ENCODE measurements around the gene APOBEC4. TPM values are rescaled to one million over a fixed set of nuclear protein-coding genes. Genes with fewer than 3 reads are reported as not detected.

The APOBEC4 gene
- total and polyA plus RNA-seq, 5 donors from 2014 or later = not detected

GRCh38 chr1:183596500-183596899 lies 56.6 kb downstream of the APOBEC4 start:
- no peak overlapping the region for H3K4me3 Mint-ChIP-seq
- no peaks in the 10 kb centered on the region for H3K9me3 Mint-ChIP-seq
- H3K27ac ChIP-seq (ENCODE audit: insufficient read depth, low read length, poor library complexity, severe bottlenecking) = no peak overlapping the region
- H3K27me3 ChIP-seq (ENCODE audit: control insufficient read depth, insufficient read depth, low read length) = no peaks in the 10 kb centered on the region
- no peaks in the 10 kb centered on the region for H3K36me3 ChIP-seq (ENCODE audit: control insufficient read depth, insufficient read depth, low read length)
- H3K27ac Mint-ChIP-seq = no peak overlapping the region
- no peak for ATAC-seq (ENCODE audit: low read depth in 2 of 2)
- peaks cover 9% of the 10 kb centered on the region for H3K27me3 Mint-ChIP-seq
- H3K36me3 Mint-ChIP-seq = no peaks in the 10 kb centered on the region
- H3K9me3 ChIP-seq (ENCODE audit: control insufficient read depth in 2 of 2, low read length in 2 of 2) = no peaks in the 10 kb centered on the region
- no peaks in the 10 kb centered on the region for H3K4me1 ChIP-seq (ENCODE audit: control insufficient read depth, insufficient read depth, low read length, poor library complexity, severe bottlenecking)
- no peak overlapping the region for H3K4me3 ChIP-seq (ENCODE audit: low read depth, low read length)
- no peak for DNase-seq
- H3K4me1 Mint-ChIP-seq = no peaks in the 10 kb centered on the region

Other genes with a start within 250 kb of the APOBEC4 start
- gene NMNAT2, start 234.9 kb downstream of the APOBEC4 start, total RNA-seq = not detected
- not detected for gene NMNAT2, start 234.9 kb downstream of the APOBEC4 start, polyA plus RNA-seq
- gene SMG7, start 180.8 kb downstream of the APOBEC4 start, total RNA-seq = 66.1 TPM
- 10 to 100 TPM; 13.6 to 21.7 (median 21.6) TPM for gene SMG7, start 180.8 kb downstream of the APOBEC4 start, polyA plus RNA-seq
- 9.3 TPM for gene NCF2, start 62.9 kb downstream of the APOBEC4 start, total RNA-seq
- 10 to 100 TPM in 1 of 4 donors, 1 to 10 TPM in 3; 2.8 to 20.0 (median 5.4) TPM for gene NCF2, start 62.9 kb downstream of the APOBEC4 start, polyA plus RNA-seq
- gene ARPC5, start 17.5 kb downstream of the APOBEC4 start, total RNA-seq = 76.3 TPM
- 100 to 1,000 TPM; 347 to 541 (median 415) TPM for gene ARPC5, start 17.5 kb downstream of the APOBEC4 start, polyA plus RNA-seq
- 1.4 TPM for gene RGL1, start 151.8 kb upstream of the APOBEC4 start, total RNA-seq
- 1 to 10 TPM; 1.8 to 2.8 (median 2.0) TPM for gene RGL1, start 151.8 kb upstream of the APOBEC4 start, polyA plus RNA-seq